NCI-H2029 (cell line): ENCODE data around the gene TMIE.
"Not testable (repeated sequence)": the region's sequence is repeated elsewhere in the genome, so short reads cannot be mapped to it uniquely, and the experiment has no call there.

Experiments
- DNase-seq: peaks from one replicate; lab custom pipeline; 2025; lab: John Stamatoyannopoulos, UW

The TMIE gene

GRCh38 chr3:46722443-46722842 is 21.3 kb downstream of the TMIE start:
- DNase-seq: no peak

- DNase-seq: no peak
These were observed 23.2 kb downstream of the TMIE start for GRCh38 chr3:46724424-46724823.

GRCh38 chr3:46725621-46726314 is 24.6 kb downstream of the TMIE start:
- DNase-seq: no peak

- DNase-seq: no peak
These were observed 27.8 kb downstream of the TMIE start for GRCh38 chr3:46729038-46729437.

- no peak for DNase-seq
These were observed 29.6 kb downstream of the TMIE start for GRCh38 chr3:46730819-46731218.

GRCh38 chr3:46731795-46732194 is 30.6 kb downstream of the TMIE start:
- no peak for DNase-seq

- no peak for DNase-seq
These were observed 32.0 kb downstream of the TMIE start for GRCh38 chr3:46733026-46733800.

- DNase-seq: no peak
These were observed 33.6 kb downstream of the TMIE start for GRCh38 chr3:46734773-46735172.

- DNase-seq: no peak
These were observed 35.0 kb downstream of the TMIE start for GRCh38 chr3:46736006-46736872.

GRCh38 chr3:46737329-46737731 is 36.1 kb downstream of the TMIE start:
- peak; percentile 36 for DNase-seq

GRCh38 chr3:46739565-46739964 is 38.4 kb downstream of the TMIE start:
- DNase-seq: not testable (repeated sequence)

- DNase-seq: no peak
These were observed 41.9 kb downstream of the TMIE start for GRCh38 chr3:46742992-46743585.

- DNase-seq: no peak
These were observed 45.5 kb downstream of the TMIE start for GRCh38 chr3:46746711-46747110.

- no peak for DNase-seq
These were observed 47.0 kb downstream of the TMIE start for GRCh38 chr3:46748170-46748569.

GRCh38 chr3:46749129-46749528 is 47.9 kb downstream of the TMIE start:
- no peak for DNase-seq

GRCh38 chr3:46750555-46751038 is 49.4 kb downstream of the TMIE start:
- DNase-seq: no peak

- DNase-seq: not testable (repeated sequence)
These were observed 51.9 kb downstream of the TMIE start for GRCh38 chr3:46753127-46753526.

GRCh38 chr3:46755646-46756045 is 54.5 kb downstream of the TMIE start:
- no peak for DNase-seq

GRCh38 chr3:46756642-46757041 is 55.5 kb downstream of the TMIE start:
- DNase-seq: no peak

- no peak for DNase-seq
These were observed 58.3 kb downstream of the TMIE start for GRCh38 chr3:46759239-46760167.
